H1 (cell line): ENCODE measurements around the gene PTPRO. TPM values are rescaled to one million over a fixed set of nuclear protein-coding genes. Genes with fewer than 3 reads are reported as not detected.

ENCODE experiments used
- CTCF ChIA-PET: fragments of 300-600 bp; sonication (Branson Sonifier 250); formaldehyde crosslinking; loops from one replicate; lab custom pipeline; 2021; ENCODE audit not compliant: partially characterized antibody; lab: Charles Lee
- POLR2A ChIA-PET: fragments of 300-600 bp; sonication (Branson Sonifier 250); formaldehyde crosslinking; loops from one replicate; lab custom pipeline; 2021; ENCODE audit warnings: inconsistent platforms; ENCODE audit not compliant: partially characterized antibody; lab: Charles Lee
- DNase-seq, 2 experiments: peaks; one replicate each; pipeline versions ENCODE4 v3.0.0 to v3.0.0-alpha.2; 2010 to 2022; ENCODE audit warnings: low spot score in 2 of 2, low read depth in 1 of 2, mixed read lengths in 1 of 2
- FAIRE-seq: peaks from 2 replicates; lab custom pipeline; 2011; peaks lifted over from hg19 to GRCh38; lab: Jason Lieb, UNC
- H2AFZ ChIP-seq: 2 replicates; pipeline ENCODE4 v1.8.1; 2012; ENCODE audit warnings: low read length, inconsistent platforms
- H2AK5ac ChIP-seq: 2 replicates; pipeline ENCODE4 v1.6.1; 2013; ENCODE audit warnings: low read depth, low read length
- H2BK120ac ChIP-seq: replicated peaks from 2 replicates; pipeline ENCODE3; 2013; ENCODE audit warnings: low read depth, low read length, inconsistent platforms
- H2BK12ac ChIP-seq: 2 replicates; pipeline ENCODE4 v1.6.1; 2013; ENCODE audit warnings: low read depth, low read length
- H2BK15ac ChIP-seq: 2 replicates; pipeline ENCODE4 v1.6.1; 2013; ENCODE audit warnings: low read length
- H2BK20ac ChIP-seq: 2 replicates; pipeline ENCODE4 v1.6.1; 2013; ENCODE audit warnings: low read length
- H2BK5ac ChIP-seq: 2 replicates; pipeline ENCODE4 v1.6.1; 2013; ENCODE audit warnings: low read depth, low read length
- H3K14ac ChIP-seq: 2 replicates; pipeline ENCODE4 v1.6.1; 2013; ENCODE audit warnings: inconsistent platforms; ENCODE audit not compliant: insufficient read length
- H3K18ac ChIP-seq: 2 replicates; pipeline ENCODE4 v1.6.1; 2013; ENCODE audit warnings: low read length; ENCODE audit errors: extremely low read depth
- H3K23ac ChIP-seq: 2 replicates; pipeline ENCODE4 v1.6.1; 2013; ENCODE audit warnings: inconsistent platforms; ENCODE audit not compliant: insufficient read length
- H3K23me2 ChIP-seq: 2 replicates; pipeline ENCODE4 v1.6.1; 2013; ENCODE audit warnings: low read depth, low read length
- H3K27ac ChIP-seq: 2 replicates; pipeline ENCODE4 v1.6.1; 2011; ENCODE audit warnings: low read depth, low read length, inconsistent platforms
- H3K27me3 ChIP-seq, 4 experiments: replicated peaks in 1 of 4; 1 replicate in 1 of 4; 2 replicates in 3 of 4; pipeline versions ENCODE4 v1.6.1 to v1.8.1; 2011 to 2013; ENCODE audit warnings: low read length in 3 of 4, mild to moderate bottlenecking in 3 of 4, inconsistent platforms in 2 of 4, mixed read lengths in 2 of 4, moderate library complexity in 1 of 4; ENCODE audit not compliant: control insufficient read depth in 3 of 4, insufficient read depth in 3 of 4; ENCODE audit errors: extremely low read depth in 1 of 4
- H3K36me3 ChIP-seq, 4 experiments: 2 replicates each; pipeline versions ENCODE4 v1.6.1 to v1.8.1; 2011 to 2013; ENCODE audit warnings: mild to moderate bottlenecking in 4 of 4, low read length in 3 of 4, moderate library complexity in 2 of 4, control low read depth in 1 of 4, inconsistent platforms in 1 of 4; ENCODE audit not compliant: insufficient read depth in 4 of 4, control insufficient read depth in 2 of 4
- H3K4ac ChIP-seq: replicated peaks from 2 replicates; pipeline ENCODE3; 2013; ENCODE audit warnings: low read length, low read depth, mixed read lengths, inconsistent platforms; ENCODE audit not compliant: insufficient read length
- H3K4me1 ChIP-seq, 4 experiments: replicated peaks in 1 of 4; 1 replicate in 1 of 4; 2 replicates in 3 of 4; pipeline versions ENCODE4 v1.6.1 to v1.8.1; 2011 to 2013; ENCODE audit warnings: low read length in 3 of 4, inconsistent platforms in 2 of 4, mixed read lengths in 1 of 4; ENCODE audit not compliant: insufficient read depth in 4 of 4, control insufficient read depth in 3 of 4
- H3K4me2 ChIP-seq, 2 experiments: 2 replicates each; pipeline versions ENCODE4 v1.6.1 to v1.8.1; 2011 to 2013; ENCODE audit warnings: low read depth in 2 of 2, low read length in 2 of 2, control low read depth in 1 of 2, inconsistent platforms in 1 of 2, mild to moderate bottlenecking in 1 of 2; ENCODE audit not compliant: insufficient read depth in 1 of 2
- H3K4me3 ChIP-seq, 4 experiments: fragments of 200-600, 300-600 bp in 1 of 4; sonication (generic), shearing (Covaris generic), sonication (Bioruptor Twin) in 1 of 4; 2 replicates each; pipeline versions ENCODE4 v1.5.1 to v1.8.1; 2011 to 2016; ENCODE audit warnings: low read length in 4 of 4, low read depth in 3 of 4, control low read depth in 2 of 4, inconsistent platforms in 2 of 4, mild to moderate bottlenecking in 2 of 4, mixed read lengths in 1 of 4, moderate library complexity in 1 of 4; ENCODE audit not compliant: insufficient read depth in 2 of 4; ENCODE audit errors: extremely low read depth in 1 of 4
- H3K56ac ChIP-seq: replicated peaks from 2 replicates; pipeline ENCODE3; 2013; ENCODE audit warnings: low read depth, mild to moderate bottlenecking, mixed read lengths, low read length, inconsistent platforms; ENCODE audit not compliant: insufficient read length
- H3K79me1 ChIP-seq: 2 replicates; pipeline ENCODE4 v1.6.1; 2013; ENCODE audit warnings: low read depth, low read length, control low read depth
- H3K79me2 ChIP-seq, 2 experiments: 2 replicates each; pipeline versions ENCODE4 v1.6.1 to v1.8.1; 2012 to 2013; ENCODE audit warnings: low read length in 2 of 2, mild to moderate bottlenecking in 2 of 2, inconsistent platforms in 1 of 2; ENCODE audit not compliant: insufficient read depth in 2 of 2, control insufficient read depth in 1 of 2
- H3K9ac ChIP-seq, 4 experiments: replicated peaks in 1 of 4; 1 replicate in 1 of 4; 2 replicates in 3 of 4; pipeline versions ENCODE4 v1.6.1 to v1.8.1; 2011 to 2013; ENCODE audit warnings: low read depth in 3 of 4, low read length in 3 of 4, control low read depth in 2 of 4, mild to moderate bottlenecking in 2 of 4, moderate library complexity in 2 of 4, inconsistent platforms in 1 of 4; ENCODE audit errors: extremely low read depth in 1 of 4
- H3K9me3 ChIP-seq, 2 experiments: 2 replicates each; pipeline versions ENCODE4 v1.6.1 to v1.8.1; 2012 to 2013; ENCODE audit warnings: mild to moderate bottlenecking in 2 of 2, moderate library complexity in 2 of 2, control low read depth in 1 of 2, inconsistent platforms in 1 of 2, low read depth in 1 of 2, low read length in 1 of 2, mixed read lengths in 1 of 2; ENCODE audit not compliant: insufficient read depth in 2 of 2
- H4K20me1 ChIP-seq, 2 experiments: replicated peaks in 1 of 2; 2 replicates each; pipeline versions ENCODE3 to v1.8.1; 2011 to 2013; ENCODE audit warnings: inconsistent platforms in 2 of 2, low read length in 2 of 2, mild to moderate bottlenecking in 1 of 2; ENCODE audit not compliant: insufficient read depth in 2 of 2, control insufficient read depth in 1 of 2
- H4K5ac ChIP-seq: 2 replicates; pipeline ENCODE4 v1.6.1; 2013; ENCODE audit warnings: low read length, low read depth, mixed read lengths, inconsistent platforms; ENCODE audit not compliant: insufficient read length
- H4K8ac ChIP-seq: 2 replicates; pipeline ENCODE4 v1.8.0; 2013; ENCODE audit warnings: mild to moderate bottlenecking, moderate library complexity, low read length, inconsistent platforms; ENCODE audit not compliant: insufficient read depth; ENCODE audit errors: extremely low read depth
- H4K91ac ChIP-seq: replicated peaks from 2 replicates; pipeline ENCODE3; 2013; ENCODE audit warnings: low read length, mixed read lengths, inconsistent platforms; ENCODE audit not compliant: insufficient read length
- CBX8 ChIP-seq: fragments of 300-800, 300-1000 bp; sonication (generic); IDR thresholded peaks from 2 replicates; pipeline ENCODE4 v1.7.1; 2016; ENCODE audit warnings: low read depth, low read length, borderline replicate concordance
- CHD1 ChIP-seq: IDR thresholded peaks from 2 replicates; pipeline ENCODE4 v1.6.1; 2012; ENCODE audit warnings: low read depth, low read length, improper control_type of control experiment
- RXRA ChIP-seq: IDR thresholded peaks from 2 replicates; pipeline ENCODE4 v1.6.1; 2011; ENCODE audit warnings: low read depth, mild to moderate bottlenecking, low read length, moderate library complexity; ENCODE audit not compliant: insufficient read depth
- SAP30 ChIP-seq: fragments of 300-600 bp; sonication (generic); IDR thresholded peaks from 2 replicates; pipeline ENCODE4 v1.7.1; 2012; ENCODE audit warnings: low read length, moderate library complexity, mild to moderate bottlenecking, inconsistent platforms; ENCODE audit not compliant: insufficient read depth, insufficient replicate concordance
- WGBS, 2 experiments: shearing (Covaris generic) in 1 of 2; methylation state at CpG; one replicate each; pipeline versions ENCODE4 v1.1.6 to v1.1.7; 2013 to 2015; ENCODE audit warnings: low lambda C conversion rate in 2 of 2, mixed read lengths in 2 of 2, inconsistent platforms in 1 of 2, low coverage in 1 of 2, missing lambda C conversion rate in 1 of 2; ENCODE audit not compliant: insufficient replicate concordance in 2 of 2, insufficient coverage in 1 of 2, insufficient read length in 1 of 2; ENCODE audit errors: extremely low coverage in 1 of 2, missing lambda C conversion rate in 1 of 2; 5-methylcytosine and 5-hydroxymethylcytosine counted together
- polyA plus RNA-seq, 7 experiments: library from polyadenylated mRNA; depleted of rRNA in 3 of 7; stranded (reverse) in 5 of 7; unstranded in 2 of 7; fragments of >200 nt in 5 of 7; fragments of 200-250 nt in 2 of 7; gene quantifications; 1 replicate in 5 of 7; 2 replicates in 1 of 7; 4 replicates in 1 of 7; pipeline versions ENCODE4 v1.2.1 to v1.2.3, GENCODE V29; 2011 to 2013; ENCODE audit warnings: missing spikeins in 2 of 7, mixed read lengths in 2 of 7
- total RNA-seq: library from RNA; stranded (reverse); fragmentation: NEBNext Ultra II Directional; extraction: Animal tissue kit (Norgen Biotek cat#: 25700); gene quantifications from 2 replicates; pipeline ENCODE4 v1.2.1, GENCODE V29; 2021

The PTPRO gene
- total and polyA plus RNA-seq, 2 of the 8 experiments (the other 6 are each of a cell fraction or from before 2014, with no cell fraction given), result 0.73 to 1.7 TPM

GRCh38 chr12:15608941-15609340 lies 286.6 kb downstream of the PTPRO start:
- no peaks in the 10 kb centered on the region for H3K27me3 ChIP-seq
- CTCF ChIA-PET, result interaction anchor here (1.1 to 2.4 kb wide), 5 partner anchors 19 to 247 kb away, joined by 3 to 8 read pairs (median 3); no protein-coding TSS in a partner anchor
- no peak overlapping the region for H2BK15ac ChIP-seq
- no peaks in the 10 kb centered on the region for H3K9me3 ChIP-seq
- no peak overlapping the region for H2BK5ac ChIP-seq
- no peak overlapping the region for H4K5ac ChIP-seq
- H3K23me2 ChIP-seq, result no peaks in the 10 kb centered on the region
- H2AK5ac ChIP-seq, result no peak overlapping the region
- H3K14ac ChIP-seq, result no peak overlapping the region
- no peaks in the 10 kb centered on the region for H4K20me1 ChIP-seq
- H4K8ac ChIP-seq, result no peak overlapping the region
- H4K91ac ChIP-seq, result no peak overlapping the region
- no peak overlapping the region for H3K4ac ChIP-seq
- no peak overlapping the region for H3K56ac ChIP-seq
- no peak overlapping the region for H3K27ac ChIP-seq
- FAIRE-seq (no peak), DNase-seq (no peak)
- H2BK120ac ChIP-seq, result no peak overlapping the region
- H3K4me1 ChIP-seq, result no peaks in the 10 kb centered on the region
- no peak overlapping the region for H2AFZ ChIP-seq
- no peak overlapping the region for H2BK20ac ChIP-seq
- H2BK12ac ChIP-seq, result no peak overlapping the region
- H3K4me2 ChIP-seq, result no peak overlapping the region
- H3K9ac ChIP-seq, result no peak overlapping the region
- H3K18ac ChIP-seq, result no peak overlapping the region
- H3K23ac ChIP-seq, result no peak overlapping the region
- 92% methylated on average over 1 of the region's 1 CpG; no CpG with 5 or more reads in 1 of the 2 experiments for WGBS, 2 experiments
- POLR2A ChIA-PET, result no interaction called here
- no peaks in the 10 kb centered on the region for H3K36me3 ChIP-seq
- TF ChIP-seq SAP30 (no peak), CBX8 (no peak), RXRA (no peak), CHD1 (no peak)
- no peaks in the 10 kb centered on the region for H3K79me2 ChIP-seq
- H3K79me1 ChIP-seq, result no peaks in the 10 kb centered on the region
- no peak overlapping the region for H3K4me3 ChIP-seq
